Peyer's patch (tissue), 4 donors: Measurements from ENCODE around the gene AQP6. TPM values are rescaled to one million over a fixed set of nuclear protein-coding genes. Genes with fewer than 3 reads are reported as not detected.

Experiments used
- DNase-seq, 3 donors: peaks; one replicate each; pipeline ENCODE4 v3.0.0-alpha.2; 2017 to 2019
- H3K27ac ChIP-seq, 4 donors: fragments of 200-600 bp; sonication (generic); one replicate each; pipeline ENCODE4 v1.5.1; 2016 to 2019
- H3K27me3 ChIP-seq, 2 donors: fragments of 200-600 bp; sonication (generic); one replicate each; pipeline ENCODE4 v1.5.1; 2019
- H3K36me3 ChIP-seq, 3 donors: fragments of 200-600 bp; sonication (generic); one replicate each; pipeline ENCODE4 v1.5.1; 2016 to 2019
- H3K4me1 ChIP-seq, 4 donors: fragments of 200-600 bp; sonication (generic); one replicate each; pipeline ENCODE4 v1.5.1; 2016 to 2019
- H3K4me3 ChIP-seq, 4 donors: fragments of 200-600 bp; sonication (generic); 1 replicate in 3 of 4; 2 replicates in 1 of 4; pipeline ENCODE4 v1.5.1; 2016 to 2019; ENCODE audit warnings: mild to moderate bottlenecking in 1 of 4
- H3K9me3 ChIP-seq, 4 donors: fragments of 200-600 bp; sonication (generic); one replicate each; pipeline ENCODE4 v1.5.1; 2016 to 2019; ENCODE audit warnings: mild to moderate bottlenecking in 1 of 4
- CTCF ChIP-seq, 6 experiments: fragments of 450-650 bp in 4 of 6; fragments of 200-600 bp in 2 of 6; sonication (generic) in 1 of 6; IDR thresholded peaks; one replicate each; pipeline ENCODE4 v1.5.1; 2017 to 2019; ENCODE audit warnings: antibody characterized with exemption in 6 of 6, mild to moderate bottlenecking in 3 of 6, moderate library complexity in 1 of 6
- POLR2A ChIP-seq, 2 donors: fragments of 450-650 bp; IDR thresholded peaks; one replicate each; pipeline ENCODE4 v1.5.1; 2017; ENCODE audit warnings: antibody characterized with exemption in 2 of 2, mild to moderate bottlenecking in 2 of 2, moderate library complexity in 2 of 2
- total RNA-seq, 4 donors: library from RNA; depleted of rRNA; stranded (reverse); fragments of >200 nt; gene quantifications; one replicate each; pipeline ENCODE4 v1.1.0, GENCODE V29; 2016

Gene AQP6
- total RNA-seq, 4 donors from 2014 or later = not detected

- no peak for TF ChIP-seq POLR2A (IDR thresholded peaks at IDR 0.05)
- no peak for TF ChIP-seq CTCF (IDR thresholded peaks at IDR 0.05)
- DNase-seq = peak in 1 of 3 donors; percentile 10
- H3K27ac ChIP-seq = no peak overlapping the region
- H3K36me3 ChIP-seq = no peaks in the 10 kb centered on the region
- no peaks in the 10 kb centered on the region for H3K27me3 ChIP-seq
- H3K4me1 ChIP-seq = no peaks in the 10 kb centered on the region
- H3K4me3 ChIP-seq = no peak overlapping the region
- H3K9me3 ChIP-seq = no peaks in the 10 kb centered on the region
These were observed 40.1 kb upstream of the AQP6 start for GRCh38 chr12:49932533-49933130.

- no peaks in the 10 kb centered on the region for H3K36me3 ChIP-seq
- H3K9me3 ChIP-seq = no peaks in the 10 kb centered on the region
- H3K27ac ChIP-seq = no peak overlapping the region
- no peaks in the 10 kb centered on the region for H3K4me1 ChIP-seq
- no peak for TF ChIP-seq CTCF (IDR thresholded peaks at IDR 0.05)
- TF ChIP-seq POLR2A (IDR thresholded peaks at IDR 0.05) = no peak
- DNase-seq = no peak
- H3K4me3 ChIP-seq = no peak overlapping the region
- H3K27me3 ChIP-seq = no peaks in the 10 kb centered on the region
These were observed 39.0 kb upstream of the AQP6 start for GRCh38 chr12:49933796-49934195.

GRCh38 chr12:49934505-49934904, 38.2 kb upstream of the AQP6 start:
- no peak for TF ChIP-seq CTCF (IDR thresholded peaks at IDR 0.05)
- no peak for TF ChIP-seq POLR2A (IDR thresholded peaks at IDR 0.05)
- no peaks in the 10 kb centered on the region for H3K9me3 ChIP-seq
- no peaks in the 10 kb centered on the region for H3K36me3 ChIP-seq
- DNase-seq = no peak
- no peak overlapping the region for H3K27ac ChIP-seq
- no peaks in the 10 kb centered on the region for H3K27me3 ChIP-seq
- no peak overlapping the region for H3K4me3 ChIP-seq
- H3K4me1 ChIP-seq = no peaks in the 10 kb centered on the region

- Histone ChIP-seq H3K27ac (no peak overlapping the region), H3K27me3 (no peaks in the 10 kb centered on the region)
- TF ChIP-seq POLR2A (IDR thresholded peaks at IDR 0.05) (no peak), CTCF (IDR thresholded peaks at IDR 0.05) (no peak)
These were observed 35.8 kb upstream of the AQP6 start for GRCh38 chr12:49936925-49937324.

GRCh38 chr12:49937639-49938300, 35.0 kb upstream of the AQP6 start:
- H3K27ac ChIP-seq = no peak overlapping the region
- TF ChIP-seq POLR2A (IDR thresholded peaks at IDR 0.05) = no peak
- no peak for TF ChIP-seq CTCF (IDR thresholded peaks at IDR 0.05)
- DNase-seq = no peak

More at GRCh38 chr12:49936925-49937324, 35.8 kb upstream of the AQP6 start:
- Histone ChIP-seq H3K36me3 (no peaks in the 10 kb centered on the region), H3K9me3 (no peaks in the 10 kb centered on the region), H3K4me3 (no peak overlapping the region), H3K4me1 (no peaks in the 10 kb centered on the region)
- no peak for DNase-seq

More at GRCh38 chr12:49937639-49938300, 35.0 kb upstream of the AQP6 start:
- Histone ChIP-seq H3K27me3 (no peaks in the 10 kb centered on the region), H3K4me1 (no peaks in the 10 kb centered on the region), H3K9me3 (no peaks in the 10 kb centered on the region), H3K4me3 (no peak overlapping the region), H3K36me3 (no peaks in the 10 kb centered on the region)
